Activated CD4-positive, alpha-beta T cell treated with anti-CD3 and anti-CD28 coated beads, Interleukin-2, amount 10 ng/mL, durations not matched to agents 7 days and 5 days (primary cell): ENCODE data around the gene MLPH. TPM values are rescaled to one million over a fixed set of nuclear protein-coding genes. Genes with fewer than 3 reads are reported as not detected.

Source experiments
- CTCF ChIA-PET: fragments of 350-600 bp; sonication (Branson Sonifier 250); formaldehyde crosslinking; loops from one replicate; lab custom pipeline; 2021; ENCODE audit warnings: antibody characterized with exemption; lab: Charles Lee
- POLR2A ChIA-PET: fragments of 350-600 bp; sonication (Branson Sonifier 250); formaldehyde crosslinking; loops from one replicate; lab custom pipeline; 2021; ENCODE audit warnings: antibody characterized with exemption; lab: Charles Lee
- DNase-seq: peaks from one replicate; pipeline ENCODE4 v3.0.0-alpha.2; 2020
- H3K27ac Mint-ChIP-seq: one replicate; pipeline ENCODE4 v1.8.0; 2021; ENCODE audit warnings: mild to moderate bottlenecking, moderate library complexity, mixed read lengths
- H3K27me3 Mint-ChIP-seq: one replicate; pipeline ENCODE4 v1.8.0; 2021; ENCODE audit warnings: mixed read lengths
- H3K36me3 Mint-ChIP-seq: one replicate; pipeline ENCODE4 v1.8.0; 2021; ENCODE audit warnings: low read depth, mixed read lengths
- H3K4me1 Mint-ChIP-seq: one replicate; pipeline ENCODE4 v1.8.0; 2021; ENCODE audit warnings: mixed read lengths
- H3K4me3 Mint-ChIP-seq: one replicate; pipeline ENCODE4 v1.8.0; 2021; ENCODE audit warnings: mild to moderate bottlenecking, moderate library complexity, mixed read lengths
- H3K9me3 Mint-ChIP-seq: one replicate; pipeline ENCODE4 v1.8.0; 2021; ENCODE audit warnings: mixed read lengths
- total RNA-seq, 2 experiments: library from RNA; stranded (reverse); gene quantifications; one replicate each; pipeline ENCODE4 v1.2.3, GENCODE V29; 2021

MLPH gene
- total RNA-seq, 2 experiments from 2014 or later, result not detected

GRCh38 chr2:237549216-237549615 is 62.2 kb downstream of the MLPH start:
- CTCF ChIA-PET, result interaction anchor here (0.8 kb wide), 1 partner anchor 16 kb away, joined by 3 read pairs; no protein-coding TSS in a partner anchor
- Mint-ChIP-seq H3K27ac (no peak overlapping the region), H3K9me3 (no peaks in the 10 kb centered on the region), H3K36me3 (no peaks in the 10 kb centered on the region), H3K27me3 (peaks cover 3% of the 10 kb centered on the region), H3K4me3 (no peak overlapping the region), H3K4me1 (no peaks in the 10 kb centered on the region)
- POLR2A ChIA-PET, result interaction anchor here (0.5 kb wide), 1 partner anchor 289 kb away, joined by 4 read pairs; no protein-coding TSS in a partner anchor
- DNase-seq, result no peak

GRCh38 chr2:237549643-237550415 is 62.8 kb downstream of the MLPH start:
- ChIA-PET POLR2A (interaction anchor here (0.5 kb wide), 1 partner anchor 289 kb away, joined by 4 read pairs; no protein-coding TSS in a partner anchor), CTCF (interaction anchor here (0.8 to 1.0 kb wide), 2 partner anchors 16 to 22 kb away, joined by 3 read pairs; no protein-coding TSS in a partner anchor)
- peaks cover 3% of the 10 kb centered on the region for H3K27me3 Mint-ChIP-seq
- no peak overlapping the region for H3K4me3 Mint-ChIP-seq
- H3K9me3 Mint-ChIP-seq, result no peaks in the 10 kb centered on the region
- DNase-seq, result no peak
- H3K36me3 Mint-ChIP-seq, result no peaks in the 10 kb centered on the region
- no peak overlapping the region for H3K27ac Mint-ChIP-seq
- H3K4me1 Mint-ChIP-seq, result no peaks in the 10 kb centered on the region

- DNase-seq, result no peak
- ChIA-PET POLR2A (no interaction called here), CTCF (interaction anchor here (0.6 to 1.4 kb wide), 3 partner anchors 8 to 141 kb away, joined by 3 read pairs; no protein-coding TSS in a partner anchor)
- H3K9me3 Mint-ChIP-seq, result peaks cover 4% of the 10 kb centered on the region
- H3K36me3 Mint-ChIP-seq, result no peaks in the 10 kb centered on the region
- H3K4me1 Mint-ChIP-seq, result no peaks in the 10 kb centered on the region
- H3K27ac Mint-ChIP-seq, result no peak overlapping the region
- H3K4me3 Mint-ChIP-seq, result no peak overlapping the region
- peaks cover 3% of the 10 kb centered on the region for H3K27me3 Mint-ChIP-seq
These were observed 64.1 kb downstream of the MLPH start for GRCh38 chr2:237551071-237551574.

GRCh38 chr2:237552908-237553307 is 65.9 kb downstream of the MLPH start:
- peaks cover 7% of the 10 kb centered on the region for H3K9me3 Mint-ChIP-seq
- no peaks in the 10 kb centered on the region for H3K36me3 Mint-ChIP-seq
- POLR2A ChIA-PET, result no interaction called here
- H3K4me3 Mint-ChIP-seq, result no peak overlapping the region
- CTCF ChIA-PET, result no interaction called here
- H3K4me1 Mint-ChIP-seq, result peaks cover 10% of the 10 kb centered on the region
- no peak for DNase-seq
- peaks cover 3% of the 10 kb centered on the region for H3K27me3 Mint-ChIP-seq
- no peak overlapping the region for H3K27ac Mint-ChIP-seq

GRCh38 chr2:237553948-237554347 is 66.9 kb downstream of the MLPH start:
- H3K4me3 Mint-ChIP-seq, result no peak overlapping the region
- no peak overlapping the region for H3K27ac Mint-ChIP-seq
- peaks cover 3% of the 10 kb centered on the region for H3K27me3 Mint-ChIP-seq
- CTCF ChIA-PET, result interaction anchor here (0.6 kb wide), 1 partner anchor 27 kb away, joined by 3 read pairs; no protein-coding TSS in a partner anchor
- peaks cover 13% of the 10 kb centered on the region for H3K4me1 Mint-ChIP-seq
- peaks cover 7% of the 10 kb centered on the region for H3K9me3 Mint-ChIP-seq
- no peak for DNase-seq
- POLR2A ChIA-PET, result no interaction called here
- no peaks in the 10 kb centered on the region for H3K36me3 Mint-ChIP-seq

GRCh38 chr2:237555560-237555959 is 68.5 kb downstream of the MLPH start:
- ChIA-PET CTCF (interaction anchor here (0.8 to 1.6 kb wide), 3 partner anchors 43 to 80 kb away, joined by 3 read pairs; no protein-coding TSS in a partner anchor), POLR2A (no interaction called here)
- Mint-ChIP-seq H3K27ac (no peak overlapping the region), H3K4me3 (no peak overlapping the region), H3K9me3 (peaks cover 7% of the 10 kb centered on the region), H3K27me3 (peaks cover 2% of the 10 kb centered on the region), H3K36me3 (no peaks in the 10 kb centered on the region), H3K4me1 (peaks cover 13% of the 10 kb centered on the region)
- no peak for DNase-seq

- Mint-ChIP-seq H3K4me1 (peaks cover 13% of the 10 kb centered on the region), H3K27me3 (peaks cover 2% of the 10 kb centered on the region), H3K36me3 (no peaks in the 10 kb centered on the region), H3K4me3 (no peak overlapping the region), H3K9me3 (peaks cover 7% of the 10 kb centered on the region), H3K27ac (peak overlapping the region; percentile 60)
- DNase-seq, result peak; percentile 33
- POLR2A ChIA-PET, result no interaction called here
- CTCF ChIA-PET, result interaction anchor here (0.8 to 1.6 kb wide), 2 partner anchors 15 to 53 kb away, joined by 3 read pairs; no protein-coding TSS in a partner anchor
These were observed 70.0 kb downstream of the MLPH start for GRCh38 chr2:237556773-237557632.

- no peak overlapping the region for H3K4me3 Mint-ChIP-seq
- H3K27ac Mint-ChIP-seq, result peak overlapping the region; percentile 65
- CTCF ChIA-PET, result interaction anchor here (0.8 to 1.0 kb wide), 2 partner anchors 15 to 19 kb away, joined by 3 to 4 read pairs; no protein-coding TSS in a partner anchor
- H3K4me1 Mint-ChIP-seq, result peaks cover 13% of the 10 kb centered on the region
- peaks cover 2% of the 10 kb centered on the region for H3K27me3 Mint-ChIP-seq
- POLR2A ChIA-PET, result no interaction called here
- DNase-seq, result no peak
- H3K36me3 Mint-ChIP-seq, result no peaks in the 10 kb centered on the region
- H3K9me3 Mint-ChIP-seq, result peaks cover 7% of the 10 kb centered on the region
These were observed 70.6 kb downstream of the MLPH start for GRCh38 chr2:237557633-237558015.

- CTCF ChIA-PET, result interaction anchor here (1.3 kb wide), 1 partner anchor 8 kb away, joined by 3 read pairs; no protein-coding TSS in a partner anchor
- H3K27me3 Mint-ChIP-seq, result peaks cover 2% of the 10 kb centered on the region
- peaks cover 7% of the 10 kb centered on the region for H3K9me3 Mint-ChIP-seq
These were observed 72.0 kb downstream of the MLPH start for GRCh38 chr2:237558961-237559641.

GRCh38 chr2:237561221-237561620 is 74.2 kb downstream of the MLPH start:
- H3K27ac Mint-ChIP-seq, result no peak overlapping the region
- ChIA-PET CTCF (interaction anchor here (1.3 to 1.4 kb wide), 2 partner anchors 11 to 36 kb away, joined by 3 to 9 read pairs; no protein-coding TSS in a partner anchor), POLR2A (no interaction called here)
- H3K36me3 Mint-ChIP-seq, result no peaks in the 10 kb centered on the region
- H3K9me3 Mint-ChIP-seq, result peaks cover 2% of the 10 kb centered on the region
- peaks cover 13% of the 10 kb centered on the region for H3K4me1 Mint-ChIP-seq
- H3K4me3 Mint-ChIP-seq, result no peak overlapping the region
- H3K27me3 Mint-ChIP-seq, result peaks cover 2% of the 10 kb centered on the region
- no peak for DNase-seq

More at GRCh38 chr2:237558961-237559641, 72.0 kb downstream of the MLPH start:
- Mint-ChIP-seq H3K27ac (no peak overlapping the region), H3K36me3 (no peaks in the 10 kb centered on the region), H3K4me3 (no peak overlapping the region), H3K4me1 (peaks cover 13% of the 10 kb centered on the region)
- no peak for DNase-seq
- POLR2A ChIA-PET, result no interaction called here

GRCh38 chr2:237563816-237564215 is 76.8 kb downstream of the MLPH start:
- Mint-ChIP-seq H3K9me3 (no peaks in the 10 kb centered on the region), H3K4me1 (no peaks in the 10 kb centered on the region), H3K36me3 (no peaks in the 10 kb centered on the region), H3K4me3 (no peak overlapping the region), H3K27ac (no peak overlapping the region), H3K27me3 (peaks cover 2% of the 10 kb centered on the region)
- POLR2A ChIA-PET, result no interaction called here
- DNase-seq, result no peak
- CTCF ChIA-PET, result interaction anchor here (0.8 to 1.2 kb wide), 2 partner anchors 18 to 51 kb away, joined by 3 read pairs; no protein-coding TSS in a partner anchor
